ENCODE data around the gene TSKU. TPM values are rescaled to one million over a fixed set of nuclear protein-coding genes. Genes with fewer than 3 reads are reported as not detected.
"Not testable (repeated sequence)": the region's sequence is repeated elsewhere in the genome, so short reads cannot be mapped to it uniquely, and the experiment has no call there.

TSKU gene
- total RNA-seq, 6 experiments from 2014 or later = 8.3 to 11.0 (median 10.1) TPM

GRCh38 chr11:76822406-76822805 is 39.2 kb downstream of the TSKU start:
- no peak for TF ChIP-seq CTCF (IDR thresholded peaks at IDR 0.05)
- H3K4me3 Mint-ChIP-seq = no peak overlapping the region
- DNase-seq = no peak
- H3K4me1 Mint-ChIP-seq (ENCODE audit: low read depth) = peaks cover 42% of the 10 kb centered on the region
- no peaks in the 10 kb centered on the region; the same call in 1 of the 2 replicates for H3K27me3 Mint-ChIP-seq (ENCODE audit: insufficient read depth)
- H3K27ac Mint-ChIP-seq = no peak overlapping the region
- no peaks in the 10 kb centered on the region for H3K9me3 Mint-ChIP-seq
- peaks cover 4% of the 10 kb centered on the region; the same call in 1 of the 2 replicates for H3K36me3 Mint-ChIP-seq (ENCODE audit: low read depth)

GRCh38 chr11:76823481-76824028 is 40.4 kb downstream of the TSKU start:
- no peak for TF ChIP-seq CTCF (IDR thresholded peaks at IDR 0.05)
- Mint-ChIP-seq H3K27me3 (ENCODE audit: insufficient read depth) (no peaks in the 10 kb centered on the region; the same call in none of the 2 replicates), H3K9me3 (no peaks in the 10 kb centered on the region), H3K4me1 (ENCODE audit: low read depth) (peaks cover 42% of the 10 kb centered on the region), H3K4me3 (peak overlapping the region; percentile 79), H3K36me3 (ENCODE audit: low read depth) (peaks cover 4% of the 10 kb centered on the region; the same call in 1 of the 2 replicates), H3K27ac (peak overlapping the region; percentile 86)
- peak; percentile 72 for DNase-seq

- peaks cover 4% of the 10 kb centered on the region; the same call in 1 of the 2 replicates for H3K36me3 Mint-ChIP-seq (ENCODE audit: low read depth)
- DNase-seq = no peak
Observed at GRCh38 chr11:76824083-76824939, 41.2 kb downstream of the TSKU start.

GRCh38 chr11:76824980-76825725 is 42.0 kb downstream of the TSKU start:
- Mint-ChIP-seq H3K9me3 (no peaks in the 10 kb centered on the region), H3K27ac (peak overlapping the region; percentile 50), H3K4me3 (no peak overlapping the region), H3K27me3 (ENCODE audit: insufficient read depth) (no peaks in the 10 kb centered on the region; the same call in none of the 2 replicates), H3K4me1 (ENCODE audit: low read depth) (peaks cover 35% of the 10 kb centered on the region), H3K36me3 (ENCODE audit: low read depth) (peaks cover 4% of the 10 kb centered on the region; the same call in 1 of the 2 replicates)
- DNase-seq = peak; percentile 67
- no peak for TF ChIP-seq CTCF (IDR thresholded peaks at IDR 0.05)

More at GRCh38 chr11:76824083-76824939, 41.2 kb downstream of the TSKU start:
- H3K4me1 Mint-ChIP-seq (ENCODE audit: low read depth) = peaks cover 41% of the 10 kb centered on the region
- peak overlapping the region; percentile 86 for H3K27ac Mint-ChIP-seq
- no peaks in the 10 kb centered on the region for H3K9me3 Mint-ChIP-seq
- no peaks in the 10 kb centered on the region; the same call in none of the 2 replicates for H3K27me3 Mint-ChIP-seq (ENCODE audit: insufficient read depth)
- no peak overlapping the region; the same call in 1 of the 2 replicates for H3K4me3 Mint-ChIP-seq
- no peak for TF ChIP-seq CTCF (IDR thresholded peaks at IDR 0.05)

GRCh38 chr11:76825726-76826396 is 42.7 kb downstream of the TSKU start:
- Mint-ChIP-seq H3K27ac (peak overlapping the region; percentile 50), H3K4me3 (no peak overlapping the region), H3K27me3 (ENCODE audit: insufficient read depth) (no peaks in the 10 kb centered on the region; the same call in none of the 2 replicates), H3K9me3 (no peaks in the 10 kb centered on the region), H3K4me1 (ENCODE audit: low read depth) (peaks cover 41% of the 10 kb centered on the region), H3K36me3 (ENCODE audit: low read depth) (peaks cover 4% of the 10 kb centered on the region; the same call in 1 of the 2 replicates)
- DNase-seq = no peak
- no peak for TF ChIP-seq CTCF (IDR thresholded peaks at IDR 0.05)

GRCh38 chr11:76826508-76826907 is 43.4 kb downstream of the TSKU start:
- H3K27me3 Mint-ChIP-seq (ENCODE audit: insufficient read depth); DNase-seq; H3K9me3 Mint-ChIP-seq; H3K36me3 Mint-ChIP-seq (ENCODE audit: low read depth); H3K27ac Mint-ChIP-seq; H3K4me3 Mint-ChIP-seq: not testable (repeated sequence)
- H3K4me1 Mint-ChIP-seq (ENCODE audit: low read depth) = peaks cover 46% of the 10 kb centered on the region

- DNase-seq; H3K4me3 Mint-ChIP-seq; H3K36me3 Mint-ChIP-seq (ENCODE audit: low read depth); H3K27me3 Mint-ChIP-seq (ENCODE audit: insufficient read depth); H3K9me3 Mint-ChIP-seq; H3K27ac Mint-ChIP-seq: not testable (repeated sequence)
- peaks cover 46% of the 10 kb centered on the region for H3K4me1 Mint-ChIP-seq (ENCODE audit: low read depth)
Observed at GRCh38 chr11:76827005-76827404, 43.8 kb downstream of the TSKU start.

All from HFFc6 (cell line).